Astrocyte of the spinal cord (primary cell): Measurements from ENCODE around the gene LRRFIP1.

ENCODE experiments used
- DNase-seq: peaks from one replicate; pipeline ENCODE4 v3.0.0; 2011; ENCODE audit warnings: low read depth, low spot score
- H3K4me3 ChIP-seq: 2 replicates; pipeline ENCODE4 v1.5.1; 2011; ENCODE audit warnings: low read depth, mild to moderate bottlenecking, low read length, moderate library complexity
- in situ Hi-C: cut with HindIII; loops from 2 replicates; pipeline ENCODE4 v1.10.0; 2017; ENCODE audit warnings: low sequenced_read_pairs
- TF ChIP-seq, protein P1 (sequence below): IDR thresholded peaks from 2 replicates; pipeline ENCODE4 v1.5.1; 2012; ENCODE audit warnings: low read depth, mild to moderate bottlenecking, low read length, inconsistent platforms

LRRFIP1 gene

DNA sequence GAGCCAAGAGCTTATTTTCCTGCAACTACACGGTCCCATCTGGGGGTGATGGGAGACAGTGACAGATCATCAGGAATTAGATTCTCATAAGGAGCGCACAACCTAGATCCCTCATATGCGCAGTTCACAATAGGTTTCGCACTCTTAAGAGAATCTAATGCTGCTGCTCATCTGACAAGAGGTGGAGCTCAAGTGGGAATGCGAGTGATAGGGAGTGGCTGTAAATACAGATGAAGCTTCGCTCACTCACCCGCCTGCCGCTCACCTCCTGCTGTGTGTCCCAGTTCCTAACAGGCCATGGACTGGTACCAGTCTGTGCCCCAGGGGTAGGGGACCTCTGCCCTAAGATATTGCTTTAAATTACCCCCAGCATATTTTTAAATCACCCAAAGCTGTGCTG lies 10.8 kb downstream of the LRRFIP1 start:
- TF ChIP-seq, protein P1, sequence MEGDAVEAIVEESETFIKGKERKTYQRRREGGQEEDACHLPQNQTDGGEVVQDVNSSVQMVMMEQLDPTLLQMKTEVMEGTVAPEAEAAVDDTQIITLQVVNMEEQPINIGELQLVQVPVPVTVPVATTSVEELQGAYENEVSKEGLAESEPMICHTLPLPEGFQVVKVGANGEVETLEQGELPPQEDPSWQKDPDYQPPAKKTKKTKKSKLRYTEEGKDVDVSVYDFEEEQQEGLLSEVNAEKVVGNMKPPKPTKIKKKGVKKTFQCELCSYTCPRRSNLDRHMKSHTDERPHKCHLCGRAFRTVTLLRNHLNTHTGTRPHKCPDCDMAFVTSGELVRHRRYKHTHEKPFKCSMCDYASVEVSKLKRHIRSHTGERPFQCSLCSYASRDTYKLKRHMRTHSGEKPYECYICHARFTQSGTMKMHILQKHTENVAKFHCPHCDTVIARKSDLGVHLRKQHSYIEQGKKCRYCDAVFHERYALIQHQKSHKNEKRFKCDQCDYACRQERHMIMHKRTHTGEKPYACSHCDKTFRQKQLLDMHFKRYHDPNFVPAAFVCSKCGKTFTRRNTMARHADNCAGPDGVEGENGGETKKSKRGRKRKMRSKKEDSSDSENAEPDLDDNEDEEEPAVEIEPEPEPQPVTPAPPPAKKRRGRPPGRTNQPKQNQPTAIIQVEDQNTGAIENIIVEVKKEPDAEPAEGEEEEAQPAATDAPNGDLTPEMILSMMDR: no peak
- in situ Hi-C loops: no loop called here
- H3K4me3 ChIP-seq: no peak overlapping the region
- no peak for DNase-seq

DNA sequence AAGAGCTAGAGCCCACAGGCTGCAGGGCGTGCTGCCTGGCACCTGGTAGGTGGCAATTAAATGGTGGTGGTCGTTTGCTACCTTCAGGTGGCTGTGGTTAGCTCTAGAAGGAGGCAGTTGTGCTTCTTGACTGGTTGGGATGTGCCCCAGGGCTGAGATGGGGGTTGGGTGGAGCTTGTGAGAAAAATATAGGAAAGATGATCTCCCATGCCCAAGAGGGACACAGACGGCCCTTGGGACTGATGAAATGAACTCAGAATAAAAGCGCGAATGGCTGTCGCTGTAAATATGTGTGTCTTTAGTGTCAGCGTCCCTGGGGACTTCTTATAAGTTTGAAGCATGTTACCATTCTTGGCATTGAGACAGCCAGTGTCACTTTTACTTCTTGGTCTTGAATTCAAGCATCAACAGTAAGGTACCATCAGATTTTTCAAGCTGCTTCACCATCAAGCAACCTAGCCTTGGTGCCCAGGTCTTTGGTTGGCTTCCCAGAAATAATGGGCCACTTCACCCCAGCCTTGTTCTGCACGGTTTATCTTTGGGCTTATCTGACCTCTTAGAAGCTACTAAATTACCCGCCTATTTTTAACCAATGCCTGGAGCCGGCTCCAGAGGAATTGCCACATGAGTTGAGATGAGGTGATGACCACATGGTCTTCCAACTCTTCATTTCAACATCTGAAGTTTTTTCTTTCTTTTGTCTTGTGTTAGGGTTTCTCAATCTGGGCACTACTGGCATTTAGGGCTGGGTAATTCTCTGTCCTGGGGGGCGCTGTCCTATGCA lies 11.9 kb downstream of the LRRFIP1 start:
- H3K4me3 ChIP-seq: no peak overlapping the region
- DNase-seq: no peak
- in situ Hi-C loops: no loop called here
- TF ChIP-seq, protein P1: no peak

DNA sequence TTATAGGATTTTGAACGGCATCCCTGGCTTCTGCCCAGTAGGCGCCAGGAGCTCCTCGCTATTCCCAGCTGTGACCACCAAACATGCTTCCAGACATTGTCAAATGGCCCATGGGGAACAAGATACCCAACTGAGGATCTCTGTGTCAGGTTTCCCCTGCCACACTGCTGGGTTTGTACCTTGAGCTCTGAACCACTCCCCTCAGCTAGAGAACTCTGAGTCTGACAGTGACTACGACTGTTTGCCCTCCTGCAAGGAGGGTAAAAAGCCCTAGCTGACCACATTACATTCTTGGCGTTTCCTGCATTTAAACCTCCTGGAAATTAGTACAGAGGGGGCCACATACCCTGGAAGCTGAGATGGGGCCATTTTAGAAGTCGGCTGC lies 12.4 kb downstream of the LRRFIP1 start:
- DNase-seq: no peak
- in situ Hi-C loops: no loop called here
- TF ChIP-seq, protein P1: no peak
- no peak overlapping the region for H3K4me3 ChIP-seq

DNA sequence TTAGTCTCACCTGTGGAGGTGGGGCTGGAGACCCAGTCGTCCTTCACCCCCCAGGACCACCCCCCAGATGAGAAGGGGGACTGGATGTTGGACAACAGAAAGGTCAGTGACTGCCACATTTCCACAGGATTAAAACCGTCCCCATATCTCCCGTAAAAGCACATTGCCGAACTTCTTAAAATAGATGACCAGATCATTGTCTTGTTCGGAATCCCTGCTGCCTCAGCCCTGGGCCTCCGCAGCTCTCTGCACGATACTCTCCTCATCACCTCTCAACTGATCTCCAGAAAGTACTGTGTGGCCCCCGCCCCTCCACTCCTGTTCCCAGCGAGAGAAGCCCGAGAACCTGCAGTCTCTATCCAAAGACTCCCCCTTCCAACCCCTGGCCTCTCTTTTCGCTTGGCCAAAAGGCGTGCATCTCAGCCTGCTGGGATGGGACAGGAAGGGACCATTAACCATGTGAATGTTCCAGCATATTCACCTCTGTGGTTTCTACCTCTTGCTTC lies 13.2 kb downstream of the LRRFIP1 start:
- TF ChIP-seq, protein P1: no peak
- no peak for DNase-seq
- in situ Hi-C loops: no loop called here
- no peak overlapping the region for H3K4me3 ChIP-seq

DNA sequence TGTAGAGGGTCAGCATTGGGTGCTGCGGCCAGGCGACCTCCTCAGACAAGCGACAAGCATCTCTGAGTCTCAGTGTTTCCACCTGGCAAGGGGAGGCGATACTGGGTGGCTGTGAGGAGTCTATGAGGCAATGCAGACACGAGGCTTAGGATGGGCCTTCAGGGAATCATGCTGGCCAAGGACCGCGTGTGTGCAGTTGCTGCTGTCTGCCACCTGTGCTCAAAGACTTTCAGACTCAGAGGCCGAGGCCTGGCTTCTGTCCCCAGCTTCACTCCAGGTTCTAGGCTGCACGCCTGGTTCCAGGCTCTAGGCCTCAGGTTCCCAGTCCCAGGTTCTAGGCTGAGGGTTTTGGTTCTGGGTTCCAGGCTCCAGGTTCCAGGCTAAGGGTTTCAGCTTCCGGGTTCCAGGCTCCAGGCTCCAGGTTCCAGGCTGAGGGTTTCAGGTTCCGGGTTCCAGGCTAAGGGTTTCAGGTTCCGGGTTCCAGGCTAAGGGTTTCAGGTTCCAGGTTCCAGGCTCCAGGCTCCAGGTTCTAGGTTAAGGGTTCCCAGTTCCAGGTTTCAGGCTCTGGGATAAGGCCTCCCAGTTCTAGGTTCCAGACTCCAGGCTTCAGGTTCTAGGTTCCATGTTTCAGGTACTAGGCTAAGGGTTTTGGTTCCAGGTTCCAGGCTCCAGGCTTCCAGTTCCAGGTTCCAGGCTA lies 14.8 kb downstream of the LRRFIP1 start:
- no peak for DNase-seq
- no peak overlapping the region for H3K4me3 ChIP-seq
- TF ChIP-seq, protein P1: no peak
- in situ Hi-C loops: no loop called here

DNA sequence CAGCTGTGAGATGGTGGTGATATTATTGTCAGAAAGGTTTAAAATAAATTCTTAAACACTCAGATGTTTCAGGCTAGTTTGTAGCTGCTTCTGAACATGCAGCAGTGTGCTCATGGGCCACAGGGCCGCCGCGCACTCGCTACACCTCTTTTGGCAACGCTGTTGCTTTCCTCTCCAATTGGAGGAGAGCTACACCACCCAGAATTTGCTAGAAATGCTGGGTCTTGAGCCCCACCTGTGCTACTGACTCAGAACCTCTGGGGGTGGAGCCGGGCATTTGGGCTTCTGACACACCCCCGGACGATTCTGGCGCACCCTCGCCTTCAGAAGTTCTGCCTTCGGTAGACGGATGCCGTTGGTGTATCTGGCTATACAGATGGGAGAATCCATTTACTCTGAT lies 15.7 kb downstream of the LRRFIP1 start:
- TF ChIP-seq, protein P1: no peak
- DNase-seq: no peak
- no peak overlapping the region for H3K4me3 ChIP-seq
- in situ Hi-C loops: no loop called here
